Endodermal cell (in vitro differentiated cells): ENCODE measurements around the gene BUB1B. TPM values are rescaled to one million over a fixed set of nuclear protein-coding genes. Genes with fewer than 3 reads are reported as not detected.
"Not testable (repeated sequence)": the region's sequence is repeated elsewhere in the genome, so short reads cannot be mapped to it uniquely, and the experiment has no call there.

Source experiments
- DNase-seq: peaks from one replicate; pipeline ENCODE4 v3.0.0-alpha.2; 2017
- H3K27ac ChIP-seq: 2 replicates; pipeline ENCODE4 v1.5.1; 2013; ENCODE audit warnings: mild to moderate bottlenecking, low read depth, low read length, moderate library complexity
- H3K27me3 ChIP-seq: 2 replicates; pipeline ENCODE4 v1.6.1; 2013; ENCODE audit warnings: mild to moderate bottlenecking, low read length, moderate library complexity; ENCODE audit not compliant: insufficient read depth, control insufficient read depth, poor library complexity, severe bottlenecking
- H3K36me3 ChIP-seq: 2 replicates; pipeline ENCODE4 v1.7.0; 2013; ENCODE audit warnings: mild to moderate bottlenecking, low read length, moderate library complexity; ENCODE audit not compliant: control insufficient read depth, insufficient read depth
- H3K4me1 ChIP-seq: one replicate; pipeline ENCODE4 v1.7.0; 2013; ENCODE audit warnings: low read length; ENCODE audit not compliant: control insufficient read depth, insufficient read depth
- H3K4me3 ChIP-seq: 2 replicates; pipeline ENCODE4 v1.5.1; 2013; ENCODE audit warnings: mild to moderate bottlenecking, low read length, moderate library complexity
- H3K9ac ChIP-seq: 2 replicates; pipeline ENCODE4 v1.6.1; 2013; ENCODE audit warnings: mild to moderate bottlenecking, low read length, moderate library complexity; ENCODE audit not compliant: poor library complexity, severe bottlenecking; ENCODE audit errors: extremely low read depth
- H3K9me3 ChIP-seq: 2 replicates; pipeline ENCODE4 v1.6.1; 2013; ENCODE audit warnings: mild to moderate bottlenecking, low read length, moderate library complexity; ENCODE audit not compliant: control insufficient read depth
- H3K27ac Mint-ChIP-seq: 2 replicates; pipeline ENCODE4 v1.8.0; 2020; ENCODE audit warnings: mixed read lengths
- H3K27me3 Mint-ChIP-seq: 2 replicates; pipeline ENCODE4 v1.8.0; 2021; ENCODE audit warnings: mild to moderate bottlenecking, mixed read lengths; ENCODE audit not compliant: insufficient read depth
- H3K36me3 Mint-ChIP-seq: 2 replicates; pipeline ENCODE4 v1.8.0; 2020; ENCODE audit warnings: low read depth, mixed read lengths
- H3K4me1 Mint-ChIP-seq: 2 replicates; pipeline ENCODE4 v1.8.0; 2020; ENCODE audit warnings: mixed read lengths
- H3K4me3 Mint-ChIP-seq: 2 replicates; pipeline ENCODE4 v1.8.0; 2020; ENCODE audit warnings: mild to moderate bottlenecking, moderate library complexity, mixed read lengths
- H3K9me3 Mint-ChIP-seq: 2 replicates; pipeline ENCODE4 v1.8.0; 2020; ENCODE audit warnings: mild to moderate bottlenecking, mixed read lengths
- CTCF ChIP-seq: fragments of 200-600 bp; sonication (generic); conservative IDR thresholded peaks from 2 replicates; pipeline ENCODE4 v1.5.0; 2021; ENCODE audit warnings: antibody characterized with exemption, mild to moderate bottlenecking
- WGBS, 2 experiments: methylation state at CpG; one replicate each; pipeline versions ENCODE4 v1.1.5 to v1.1.7; 2013; ENCODE audit warnings: missing lambda C conversion rate in 2 of 2, mixed read lengths in 1 of 2; ENCODE audit not compliant: insufficient coverage in 1 of 2, insufficient read length in 1 of 2; 5-methylcytosine and 5-hydroxymethylcytosine counted together
- total RNA-seq, 2 donors: library from RNA; stranded (reverse); fragmentation: NEBNext Ultra II Directional in 1 of 2; extraction: Animal tissue kit (Norgen Biotek cat#: 25700) in 1 of 2; gene quantifications; 2 replicates in 1 of 2; 3 replicates in 1 of 2; pipeline ENCODE4 v1.2.1, GENCODE V29; 2021

BUB1B gene
- total RNA-seq, 2 donors from 2014 or later = 58.6 to 108 TPM

- H3K4me3 Mint-ChIP-seq = no peak overlapping the region
- DNase-seq = no peak
These were observed 24.2 kb upstream of the BUB1B start for GRCh38 chr15:40136470-40137302.

GRCh38 chr15:40137303-40138200 is 23.3 kb upstream of the BUB1B start:
- Mint-ChIP-seq H3K27me3 (no peaks in the 10 kb centered on the region), H3K36me3 (no peaks in the 10 kb centered on the region), H3K9me3 (no peaks in the 10 kb centered on the region), H3K27ac (no peak overlapping the region), H3K4me3 (no peak overlapping the region), H3K4me1 (peaks cover 10% of the 10 kb centered on the region)
- Histone ChIP-seq H3K4me1 (no peaks in the 10 kb centered on the region), H3K27ac (peak overlapping the region; percentile 84), H3K36me3 (no peaks in the 10 kb centered on the region), H3K9me3 (no peaks in the 10 kb centered on the region), H3K4me3 (no peak overlapping the region), H3K27me3 (no peaks in the 10 kb centered on the region), H3K9ac (no peak overlapping the region)
- TF ChIP-seq CTCF = peak; percentile 59
- peak; percentile 71 for DNase-seq
- WGBS, 2 experiments = 84 to 90% methylated on average over 8 to 11 of the region's 11 CpGs

More at GRCh38 chr15:40136470-40137302, 24.2 kb upstream of the BUB1B start:
- Histone ChIP-seq H3K27ac (peak overlapping the region; percentile 84), H3K27me3 (no peaks in the 10 kb centered on the region), H3K9me3 (no peaks in the 10 kb centered on the region), H3K36me3 (no peaks in the 10 kb centered on the region), H3K4me1 (no peaks in the 10 kb centered on the region), H3K9ac (no peak overlapping the region), H3K4me3 (no peak overlapping the region)
- H3K4me1 Mint-ChIP-seq = peaks cover 10% of the 10 kb centered on the region
- peak overlapping the region; percentile 41 for H3K27ac Mint-ChIP-seq
- 80 to 93% methylated on average over 2 to 6 of the region's 6 CpGs for WGBS, 2 experiments
- H3K36me3 Mint-ChIP-seq = no peaks in the 10 kb centered on the region
- H3K27me3 Mint-ChIP-seq = no peaks in the 10 kb centered on the region
- no peak for TF ChIP-seq CTCF
- no peaks in the 10 kb centered on the region for H3K9me3 Mint-ChIP-seq

- not testable (repeated sequence) for DNase-seq, H3K27ac ChIP-seq, H3K9ac ChIP-seq, H3K36me3 Mint-ChIP-seq, H3K9me3 Mint-ChIP-seq, H3K27me3 Mint-ChIP-seq, H3K36me3 ChIP-seq, H3K4me3 ChIP-seq, H3K4me3 Mint-ChIP-seq, H3K27me3 ChIP-seq, H3K4me1 ChIP-seq, H3K9me3 ChIP-seq, H3K27ac Mint-ChIP-seq
- WGBS, 2 experiments = 82% methylated on average over 3 of the region's 3 CpGs; no CpG with 5 or more reads in 1 of the 2 experiments
- peaks cover 10% of the 10 kb centered on the region for H3K4me1 Mint-ChIP-seq
These were observed 22.7 kb upstream of the BUB1B start for GRCh38 chr15:40138201-40138570.
